K562 (cell line): Measurements from ENCODE around the gene MS4A2. TPM values are rescaled to one million over a fixed set of nuclear protein-coding genes. Genes with fewer than 3 reads are reported as not detected.
A peak's percentile ranks its signal among the peaks of the same experiment; 100 is the strongest.

Source experiments
- ATAC-seq: fragments of 200-7000 bp; cut with Tn5 transposase; 3 replicates; pipeline ENCODE4 v1.9.1; 2020; ENCODE audit warnings: moderate library complexity
- BruUV-seq: library from RNA; stranded (reverse); fragments of 400-500 nt; replicated peaks from 2 replicates; lab custom pipeline; 2021; lab: Mats Ljungman, UMichigan
- CTCF ChIA-PET: fragments of 300-600 bp; formaldehyde crosslinking; extraction: SDS; loops from one replicate; lab custom pipeline; 2021; ENCODE audit warnings: low intra/inter-chr PET ratio; lab: Yijun Ruan, JAX
- POLR2A ChIA-PET: fragments of 300-600, 350-650 bp; sonication (Branson Sonifier 250); formaldehyde crosslinking; extraction: SDS; loops from one replicate; lab custom pipeline; 2021; ENCODE audit warnings: antibody characterized with exemption, inconsistent platforms; lab: Yijun Ruan, JAX
- DNase-seq, 4 experiments: peaks; one replicate each; pipeline versions ENCODE4 v3.0.0 to v3.0.0-alpha.2; 2011 to 2018; ENCODE audit warnings: low spot score in 3 of 4, mixed read lengths in 3 of 4; ENCODE audit errors: extremely low read depth in 1 of 4
- FAIRE-seq: peaks from 2 replicates; lab custom pipeline; 2011; peaks lifted over from hg19 to GRCh38; lab: Jason Lieb, UNC
- H2AFZ ChIP-seq: 2 replicates; pipeline ENCODE4 v1.6.0; 2011; ENCODE audit warnings: low read depth, low read length, control low read depth, inconsistent platforms
- H3K27ac ChIP-seq: fragments of 200-600 bp; 3 replicates; pipeline ENCODE4 v1.8.0; 2011; ENCODE audit warnings: low read depth, mild to moderate bottlenecking, control low read depth, inconsistent platforms, low read length, moderate library complexity, mixed read lengths; ENCODE audit errors: extremely low read depth
- H3K27me3 ChIP-seq, 2 experiments: fragments of 300-600 bp in 1 of 2; 2 replicates in 1 of 2; 3 replicates in 1 of 2; pipeline versions ENCODE4 v1.6.0 to v1.8.0; 2011; ENCODE audit warnings: inconsistent platforms in 2 of 2, low read length in 2 of 2, mild to moderate bottlenecking in 1 of 2, mixed read lengths in 1 of 2, moderate library complexity in 1 of 2; ENCODE audit not compliant: control insufficient read depth in 2 of 2, insufficient read depth in 2 of 2
- H3K36me3 ChIP-seq: fragments of 300-600 bp; 3 replicates; pipeline ENCODE4 v1.8.0; 2011; ENCODE audit warnings: mild to moderate bottlenecking, low read length, inconsistent platforms; ENCODE audit not compliant: control insufficient read depth, insufficient read depth
- H3K4me1 ChIP-seq, 2 experiments: fragments of 200-600 bp in 1 of 2; replicated peaks in 1 of 2; 2 replicates in 1 of 2; 3 replicates in 1 of 2; pipeline versions ENCODE4 v1.5.1 to v1.8.0; 2011; ENCODE audit warnings: inconsistent platforms in 2 of 2, low read length in 2 of 2, mild to moderate bottlenecking in 1 of 2, mixed read lengths in 1 of 2, moderate library complexity in 1 of 2; ENCODE audit not compliant: control insufficient read depth in 2 of 2, insufficient read depth in 2 of 2
- H3K4me2 ChIP-seq: 2 replicates; pipeline ENCODE4 v1.6.1; 2011; ENCODE audit warnings: low read length, control low read depth, inconsistent platforms, mixed read lengths; ENCODE audit not compliant: insufficient read depth
- H3K4me3 ChIP-seq: fragments of 200-600 bp; sonication (generic), shearing (Covaris generic); 2 replicates; pipeline ENCODE4 v1.5.1; 2016; ENCODE audit warnings: control low read depth, inconsistent platforms
- H3K79me2 ChIP-seq: fragments of 200-600 bp; 3 replicates; pipeline ENCODE4 v1.8.0; 2011; ENCODE audit warnings: low read length, inconsistent platforms; ENCODE audit not compliant: control insufficient read depth, insufficient read depth
- H3K9ac ChIP-seq, 2 experiments: 2 replicates each; pipeline versions ENCODE4 v1.6.0 to v1.6.1; 2011; ENCODE audit warnings: low read depth in 2 of 2, low read length in 2 of 2, control low read depth in 1 of 2, inconsistent platforms in 1 of 2, mild to moderate bottlenecking in 1 of 2, mixed read lengths in 1 of 2; ENCODE audit not compliant: insufficient read depth in 1 of 2
- H3K9me1 ChIP-seq: one replicate; pipeline ENCODE4 v1.6.0; 2011; ENCODE audit warnings: inconsistent platforms, mild to moderate bottlenecking, low read length, moderate library complexity; ENCODE audit not compliant: control insufficient read depth, insufficient read depth
- H3K9me3 ChIP-seq: replicated peaks from 2 replicates; pipeline ENCODE4 v1.5.1; 2011; ENCODE audit warnings: low read depth, low read length, inconsistent platforms; ENCODE audit not compliant: control insufficient read depth, insufficient read depth
- H4K20me1 ChIP-seq: replicated peaks from 2 replicates; pipeline ENCODE4 v1.6.1; 2011; ENCODE audit warnings: low read length, inconsistent platforms, mixed read lengths; ENCODE audit not compliant: control insufficient read depth, insufficient read depth
- CC2D1A ChIP-seq: fragments of 450-650 bp; IDR thresholded peaks from 2 replicates; pipeline ENCODE4 v1.6.1; 2017; ENCODE audit warnings: mild to moderate bottlenecking
- ESRRA ChIP-seq: fragments of 450-650 bp; IDR thresholded peaks from 2 replicates; pipeline ENCODE4 v1.6.1; 2014; ENCODE audit warnings: low read depth, mild to moderate bottlenecking, moderate library complexity, borderline replicate concordance
- ETV6 ChIP-seq, 3 experiments: fragments of 150-350 bp in 1 of 3; sonication (generic) in 1 of 3; formaldehyde crosslinking in 1 of 3; IDR thresholded peaks; 2 replicates each; pipeline versions ENCODE4 v1.6.1 to v1.8.0; 2014 to 2022; ENCODE audit warnings: borderline replicate concordance in 2 of 3, low read depth in 2 of 3, antibody characterized with exemption in 1 of 3, low read length in 1 of 3, mild to moderate bottlenecking in 1 of 3, missing genetic modification reagents in 1 of 3
- HDAC6 ChIP-seq: IDR thresholded peaks from 2 replicates; pipeline ENCODE4 v1.6.1; 2012; ENCODE audit warnings: low read depth, mild to moderate bottlenecking, control low read depth, inconsistent platforms, low read length, moderate library complexity
- HLTF ChIP-seq: fragments of 450-650 bp; IDR thresholded peaks from 2 replicates; pipeline ENCODE4 v1.6.1; 2016
- NCOA1 ChIP-seq: fragments of 450-650 bp; IDR thresholded peaks from 2 replicates; pipeline ENCODE4 v1.6.1; 2016; ENCODE audit warnings: low read depth
- PTRF ChIP-seq: fragments of 450-650 bp; IDR thresholded peaks from 2 replicates; pipeline ENCODE4 v1.6.1; 2016; ENCODE audit warnings: mild to moderate bottlenecking, missing genetic modification characterization, missing compliant biosample characterization
- SUPT5H ChIP-seq: fragments of 450-650 bp; IDR thresholded peaks from 2 replicates; pipeline ENCODE4 v1.6.1; 2016
- ZNF12 ChIP-seq: sonication (generic); formaldehyde crosslinking; IDR thresholded peaks from 2 replicates; pipeline ENCODE4 v1.4.0; 2020; ENCODE audit warnings: mild to moderate bottlenecking, missing genetic modification reagents
- WGBS: fragments of 100-300 bp; shearing (Covaris generic); methylation state at CpG from one replicate; pipeline ENCODE4 v1.1.6; 2016; ENCODE audit warnings: low coverage, mixed read lengths; ENCODE audit not compliant: insufficient coverage; ENCODE audit errors: missing lambda C conversion rate; 5-methylcytosine and 5-hydroxymethylcytosine counted together
- in situ Hi-C: fragments of 300-500 bp; cut with MboI; formaldehyde crosslinking; loops from 4 replicates; pipeline ENCODE4 v1.15.0; 2018; ENCODE audit warnings: inconsistent platforms, mixed read lengths
- intact Hi-C: fragments of 100-400 bp; cut with micrococcal nuclease; formaldehyde crosslinking; loops from 2 replicates; pipeline ENCODE4 v1.14.2; 2022
- polyA plus RNA-seq, 8 experiments: library from polyadenylated mRNA; depleted of rRNA in 4 of 8; stranded (reverse) in 5 of 8; unstranded in 3 of 8; fragments of >200 nt; fragmentation: Nextera tagmentation in 2 of 8; fragmentation: Illumina TruSeq in 1 of 8; extraction: Ambion mirVana in 2 of 8; extraction: Trizol in 1 of 8; gene quantifications; 2 replicates each; pipeline versions ENCODE4 v1.2.1 to v1.2.3, GENCODE V29; 2011 to 2014; ENCODE audit warnings: inconsistent platforms in 1 of 8, missing spikeins in 1 of 8
- total RNA-seq, 7 experiments: library from RNA; depleted of rRNA in 6 of 7; stranded (reverse); fragments of >200 nt in 6 of 7; fragmentation: Illumina TruSeq in 2 of 7; extraction: Trizol in 2 of 7; gene quantifications; 2 replicates each; pipeline versions ENCODE4 v1.2.1 to v1.2.3, GENCODE V29; 2011 to 2021; ENCODE audit warnings: low replicate concordance in 1 of 7
- TF ChIP-seq, protein P1 (sequence below): IDR thresholded peaks from 2 replicates; pipeline ENCODE4 v1.6.1; 2011; ENCODE audit warnings: borderline replicate concordance, low read depth, mild to moderate bottlenecking, moderate library complexity, low read length; ENCODE audit not compliant: insufficient read depth, poor library complexity, severe bottlenecking
- TF ChIP-seq, protein P2 (sequence below): fragments of 450-650 bp; IDR thresholded peaks from 2 replicates; pipeline ENCODE4 v1.6.1; 2016; ENCODE audit warnings: mild to moderate bottlenecking

MS4A2 gene
- total and polyA plus RNA-seq, 9 of the 15 experiments (the other 6 are each of a cell fraction or from before 2014, with no cell fraction given), result 0.06 to 5.7 (median 0.86) TPM

- H3K27ac ChIP-seq, result no peak overlapping the region
- intact Hi-C loops, result no loop called here
- TF ChIP-seq ESRRA (no peak), HDAC6 (no peak), CC2D1A (peak; percentile 78), PTRF (tag) (no peak), ETV6 (IDR thresholded peaks at IDR 0.05; ENCODE audit: borderline replicate concordance in 1 of 2, low read depth in 2 of 2, low read length in 1 of 2) (no peak), ETV6 (CRISPR knock-in tag; IDR thresholded peaks at IDR 0.05; ENCODE audit: borderline replicate concordance) (no peak), SUPT5H (no peak), ZNF12 (no peak), HLTF (no peak), NCOA1 (no peak)
- TF ChIP-seq, protein P1, sequence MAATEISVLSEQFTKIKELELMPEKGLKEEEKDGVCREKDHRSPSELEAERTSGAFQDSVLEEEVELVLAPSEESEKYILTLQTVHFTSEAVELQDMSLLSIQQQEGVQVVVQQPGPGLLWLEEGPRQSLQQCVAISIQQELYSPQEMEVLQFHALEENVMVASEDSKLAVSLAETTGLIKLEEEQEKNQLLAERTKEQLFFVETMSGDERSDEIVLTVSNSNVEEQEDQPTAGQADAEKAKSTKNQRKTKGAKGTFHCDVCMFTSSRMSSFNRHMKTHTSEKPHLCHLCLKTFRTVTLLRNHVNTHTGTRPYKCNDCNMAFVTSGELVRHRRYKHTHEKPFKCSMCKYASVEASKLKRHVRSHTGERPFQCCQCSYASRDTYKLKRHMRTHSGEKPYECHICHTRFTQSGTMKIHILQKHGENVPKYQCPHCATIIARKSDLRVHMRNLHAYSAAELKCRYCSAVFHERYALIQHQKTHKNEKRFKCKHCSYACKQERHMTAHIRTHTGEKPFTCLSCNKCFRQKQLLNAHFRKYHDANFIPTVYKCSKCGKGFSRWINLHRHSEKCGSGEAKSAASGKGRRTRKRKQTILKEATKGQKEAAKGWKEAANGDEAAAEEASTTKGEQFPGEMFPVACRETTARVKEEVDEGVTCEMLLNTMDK, result no peak
- TF ChIP-seq, protein P2, sequence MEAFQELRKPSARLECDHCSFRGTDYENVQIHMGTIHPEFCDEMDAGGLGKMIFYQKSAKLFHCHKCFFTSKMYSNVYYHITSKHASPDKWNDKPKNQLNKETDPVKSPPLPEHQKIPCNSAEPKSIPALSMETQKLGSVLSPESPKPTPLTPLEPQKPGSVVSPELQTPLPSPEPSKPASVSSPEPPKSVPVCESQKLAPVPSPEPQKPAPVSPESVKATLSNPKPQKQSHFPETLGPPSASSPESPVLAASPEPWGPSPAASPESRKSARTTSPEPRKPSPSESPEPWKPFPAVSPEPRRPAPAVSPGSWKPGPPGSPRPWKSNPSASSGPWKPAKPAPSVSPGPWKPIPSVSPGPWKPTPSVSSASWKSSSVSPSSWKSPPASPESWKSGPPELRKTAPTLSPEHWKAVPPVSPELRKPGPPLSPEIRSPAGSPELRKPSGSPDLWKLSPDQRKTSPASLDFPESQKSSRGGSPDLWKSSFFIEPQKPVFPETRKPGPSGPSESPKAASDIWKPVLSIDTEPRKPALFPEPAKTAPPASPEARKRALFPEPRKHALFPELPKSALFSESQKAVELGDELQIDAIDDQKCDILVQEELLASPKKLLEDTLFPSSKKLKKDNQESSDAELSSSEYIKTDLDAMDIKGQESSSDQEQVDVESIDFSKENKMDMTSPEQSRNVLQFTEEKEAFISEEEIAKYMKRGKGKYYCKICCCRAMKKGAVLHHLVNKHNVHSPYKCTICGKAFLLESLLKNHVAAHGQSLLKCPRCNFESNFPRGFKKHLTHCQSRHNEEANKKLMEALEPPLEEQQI, result peak; percentile 80
- FAIRE-seq, result no peak
- H3K4me3 ChIP-seq, result no peak overlapping the region
- no peak overlapping the region for H2AFZ ChIP-seq
- DNase-seq, result no peak
- H3K4me1 ChIP-seq, result peaks cover 0 to 8% of the 10 kb centered on the region in 2 experiments; a peak in 2 of 5 replicates
- no TSS peak for BruUV-seq
- H3K27me3 ChIP-seq, result no peaks in the 10 kb centered on the region
- WGBS, result 44% methylated on average over 3 of the region's 3 CpGs
- peaks cover 7% of the 10 kb centered on the region for H3K9me3 ChIP-seq
- ATAC-seq, result no peak
- no peak overlapping the region for H3K9ac ChIP-seq
- no peak overlapping the region for H3K4me2 ChIP-seq
- in situ Hi-C loops, result no loop called here
- no peaks in the 10 kb centered on the region for H4K20me1 ChIP-seq
- H3K9me1 ChIP-seq, result no peaks in the 10 kb centered on the region
- H3K79me2 ChIP-seq, result no peaks in the 10 kb centered on the region
- ChIA-PET CTCF (no interaction called here), POLR2A (no interaction called here)
- no peaks in the 10 kb centered on the region for H3K36me3 ChIP-seq
These were observed 7.9 kb upstream of the MS4A2 start for GRCh38 chr11:60080535-60080934.
